Testis (tissue), 2 donors: ENCODE results near the gene SLC9A2.

ENCODE experiments used
- POLR2A ChIP-seq: fragments of 450-650 bp; IDR thresholded peaks from one replicate; pipeline ENCODE4 v1.6.1; 2017; ENCODE audit warnings: antibody characterized with exemption, mild to moderate bottlenecking, moderate library complexity
- TF ChIP-seq, protein P1 (sequence below), 3 experiments: fragments of 450-650 bp in 2 of 3; fragments of 200-600 bp in 1 of 3; sonication (generic) in 1 of 3; IDR thresholded peaks; one replicate each; pipeline ENCODE4 v1.5.1; 2016 to 2019; ENCODE audit warnings: antibody characterized with exemption in 3 of 3, mild to moderate bottlenecking in 2 of 3, moderate library complexity in 1 of 3

DNA sequence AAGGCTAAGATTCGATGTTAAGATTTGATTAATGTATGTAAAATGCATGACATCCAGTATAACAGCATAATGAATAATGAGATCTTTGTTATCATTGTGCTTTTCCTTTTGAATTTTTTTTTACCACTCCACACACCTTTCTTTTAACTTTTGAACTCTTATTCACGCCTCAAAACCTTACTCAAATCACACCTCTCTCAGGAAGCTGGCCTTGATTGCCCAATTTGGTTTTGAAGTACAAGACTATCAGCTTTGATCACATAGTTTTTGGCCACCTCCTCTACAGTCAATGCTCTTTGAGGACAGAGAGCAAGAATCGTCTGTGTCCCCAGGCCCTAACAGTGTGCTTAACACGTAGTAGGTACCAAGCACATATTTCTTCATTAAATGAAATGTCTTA, 29.9 kb upstream of the SLC9A2 start:
- TF ChIP-seq, protein P1, sequence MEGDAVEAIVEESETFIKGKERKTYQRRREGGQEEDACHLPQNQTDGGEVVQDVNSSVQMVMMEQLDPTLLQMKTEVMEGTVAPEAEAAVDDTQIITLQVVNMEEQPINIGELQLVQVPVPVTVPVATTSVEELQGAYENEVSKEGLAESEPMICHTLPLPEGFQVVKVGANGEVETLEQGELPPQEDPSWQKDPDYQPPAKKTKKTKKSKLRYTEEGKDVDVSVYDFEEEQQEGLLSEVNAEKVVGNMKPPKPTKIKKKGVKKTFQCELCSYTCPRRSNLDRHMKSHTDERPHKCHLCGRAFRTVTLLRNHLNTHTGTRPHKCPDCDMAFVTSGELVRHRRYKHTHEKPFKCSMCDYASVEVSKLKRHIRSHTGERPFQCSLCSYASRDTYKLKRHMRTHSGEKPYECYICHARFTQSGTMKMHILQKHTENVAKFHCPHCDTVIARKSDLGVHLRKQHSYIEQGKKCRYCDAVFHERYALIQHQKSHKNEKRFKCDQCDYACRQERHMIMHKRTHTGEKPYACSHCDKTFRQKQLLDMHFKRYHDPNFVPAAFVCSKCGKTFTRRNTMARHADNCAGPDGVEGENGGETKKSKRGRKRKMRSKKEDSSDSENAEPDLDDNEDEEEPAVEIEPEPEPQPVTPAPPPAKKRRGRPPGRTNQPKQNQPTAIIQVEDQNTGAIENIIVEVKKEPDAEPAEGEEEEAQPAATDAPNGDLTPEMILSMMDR (IDR thresholded peaks at IDR 0.05), result no peak
- TF ChIP-seq POLR2A, result no peak
